ENCODE measurements around the gene BICRAL. TPM values are rescaled to one million over a fixed set of nuclear protein-coding genes. Genes with fewer than 3 reads are reported as not detected.
"Not testable (repeated sequence)": the region's sequence is repeated elsewhere in the genome, so short reads cannot be mapped to it uniquely, and the experiment has no call there.

The BICRAL gene
- polyA plus RNA-seq, 3 donors from 2014 or later: 1.9 to 5.3 (median 2.4) TPM

- H3K4me1 Mint-ChIP-seq: peaks cover under 1 to 39% of the 10 kb centered on the region in 2 donors
- H3K27ac Mint-ChIP-seq: peak overlapping the region; percentile 73 to 92 (median 88)
- peak overlapping the region; percentile 18 to 67 (median 59) for H3K4me3 Mint-ChIP-seq
- H3K36me3 Mint-ChIP-seq: peaks cover 0 to 7% (median 0%) of the 10 kb centered on the region in 3 donors
- H3K27me3 Mint-ChIP-seq (ENCODE audit: low read depth in 3 of 3): peaks cover 0 to 2% (median 0%) of the 10 kb centered on the region in 3 donors
- no peaks in the 10 kb centered on the region for H3K9me3 Mint-ChIP-seq
- DNase-seq: no peak
Observed at GRCh38 chr6:42790549-42791181, 8.8 kb downstream of the BICRAL start.

- Mint-ChIP-seq H3K27ac (peak overlapping the region; percentile 75 to 92 (median 87)), H3K36me3 (peaks cover 0 to 7% (median 0%) of the 10 kb centered on the region in 3 donors), H3K9me3 (no peaks in the 10 kb centered on the region), H3K4me3 (peak overlapping the region in 2 of 5 donors; percentile 30 to 34), H3K4me1 (peaks cover 12 to 45% of the 10 kb centered on the region in 2 donors), H3K27me3 (ENCODE audit: low read depth in 3 of 3) (peaks cover 0 to 2% (median 0%) of the 10 kb centered on the region in 3 donors)
- peak in 1 of 3 donors; percentile 32 for DNase-seq
Observed at GRCh38 chr6:42791706-42792320, 10.0 kb downstream of the BICRAL start.

- Mint-ChIP-seq H3K36me3 (no peaks in the 10 kb centered on the region), H3K27ac (peak overlapping the region in 2 of 6 donors; percentile 1 to 53), H3K4me3 (no peak overlapping the region), H3K9me3 (no peaks in the 10 kb centered on the region), H3K27me3 (ENCODE audit: low read depth in 3 of 3) (peaks cover 0 to 4% (median 0%) of the 10 kb centered on the region in 3 donors), H3K4me1 (peaks cover 18 to 25% of the 10 kb centered on the region in 2 donors)
- no peak for DNase-seq
Observed at GRCh38 chr6:42795651-42796050, 13.8 kb downstream of the BICRAL start.

GRCh38 chr6:42796171-42796570 is 14.3 kb downstream of the BICRAL start:
- H3K4me3 Mint-ChIP-seq: no peak overlapping the region
- no peak for DNase-seq
- H3K27me3 Mint-ChIP-seq (ENCODE audit: low read depth in 3 of 3): peaks cover 0 to 4% (median 0%) of the 10 kb centered on the region in 3 donors
- no peaks in the 10 kb centered on the region for H3K36me3 Mint-ChIP-seq
- H3K9me3 Mint-ChIP-seq: no peaks in the 10 kb centered on the region
- H3K4me1 Mint-ChIP-seq: peaks cover 18 to 19% of the 10 kb centered on the region in 2 donors
- peak overlapping the region in 5 of 6 donors; percentile 17 to 65 (median 42) for H3K27ac Mint-ChIP-seq

- not testable (repeated sequence) for DNase-seq; H3K9me3 Mint-ChIP-seq; H3K27me3 Mint-ChIP-seq (ENCODE audit: low read depth in 3 of 3); H3K36me3 Mint-ChIP-seq; H3K4me3 Mint-ChIP-seq
- peaks cover 12 to 18% of the 10 kb centered on the region in 2 donors for H3K4me1 Mint-ChIP-seq
- peak overlapping the region in 2 of 6 donors; percentile 67 to 77 for H3K27ac Mint-ChIP-seq
Observed at GRCh38 chr6:42797696-42798095, 15.8 kb downstream of the BICRAL start.

GRCh38 chr6:42805297-42805861 is 23.5 kb downstream of the BICRAL start:
- no peaks in the 10 kb centered on the region for H3K9me3 Mint-ChIP-seq
- no peak overlapping the region for H3K4me3 Mint-ChIP-seq
- DNase-seq: no peak
- peak overlapping the region in 4 of 6 donors; percentile 12 to 52 (median 18) for H3K27ac Mint-ChIP-seq
- peaks cover 28 to 31% of the 10 kb centered on the region in 2 donors for H3K4me1 Mint-ChIP-seq
- H3K36me3 Mint-ChIP-seq: no peaks in the 10 kb centered on the region
- H3K27me3 Mint-ChIP-seq (ENCODE audit: low read depth in 3 of 3): peaks cover 0 to 1% (median 0%) of the 10 kb centered on the region in 3 donors

- not testable (repeated sequence) for H3K27ac Mint-ChIP-seq; H3K4me3 Mint-ChIP-seq; DNase-seq; H3K9me3 Mint-ChIP-seq; H3K27me3 Mint-ChIP-seq (ENCODE audit: low read depth in 3 of 3); H3K36me3 Mint-ChIP-seq
- peaks cover 28 to 31% of the 10 kb centered on the region in 2 donors for H3K4me1 Mint-ChIP-seq
Observed at GRCh38 chr6:42806359-42806758, 24.5 kb downstream of the BICRAL start.

- Mint-ChIP-seq H3K27me3 (ENCODE audit: low read depth in 3 of 3) (peaks cover 0 to 1% (median 0%) of the 10 kb centered on the region in 3 donors), H3K36me3 (no peaks in the 10 kb centered on the region), H3K4me3 (no peak overlapping the region), H3K27ac (peak overlapping the region in 3 of 6 donors; percentile 9 to 37 (median 33)), H3K4me1 (peaks cover 18 to 26% of the 10 kb centered on the region in 2 donors), H3K9me3 (no peaks in the 10 kb centered on the region)
- no peak for DNase-seq
Observed at GRCh38 chr6:42808492-42809483, 26.9 kb downstream of the BICRAL start.

- Mint-ChIP-seq H3K9me3 (no peaks in the 10 kb centered on the region), H3K27ac (no peak overlapping the region), H3K27me3 (ENCODE audit: low read depth in 3 of 3) (peaks cover 0 to 1% (median 0%) of the 10 kb centered on the region in 3 donors), H3K36me3 (peaks cover 0 to 3% (median 0%) of the 10 kb centered on the region in 3 donors), H3K4me3 (no peak overlapping the region), H3K4me1 (peaks cover 10% of the 10 kb centered on the region in 2 donors)
- no peak for DNase-seq
Observed at GRCh38 chr6:42813074-42813645, 31.3 kb downstream of the BICRAL start.

- Mint-ChIP-seq H3K9me3 (no peaks in the 10 kb centered on the region), H3K36me3 (peaks cover 0 to 3% (median 0%) of the 10 kb centered on the region in 3 donors), H3K27ac (peak overlapping the region in 4 of 6 donors; percentile 19 to 76 (median 56)), H3K4me3 (no peak overlapping the region), H3K4me1 (peaks cover 10 to 12% of the 10 kb centered on the region in 2 donors), H3K27me3 (ENCODE audit: low read depth in 3 of 3) (no peaks in the 10 kb centered on the region)
- DNase-seq: no peak
Observed at GRCh38 chr6:42813906-42814444, 32.1 kb downstream of the BICRAL start.

GRCh38 chr6:42815726-42816125 is 33.9 kb downstream of the BICRAL start:
- not testable (repeated sequence) for H3K36me3 Mint-ChIP-seq; H3K27me3 Mint-ChIP-seq (ENCODE audit: low read depth in 3 of 3); H3K9me3 Mint-ChIP-seq; H3K4me3 Mint-ChIP-seq; DNase-seq; H3K27ac Mint-ChIP-seq
- peaks cover 21 to 27% of the 10 kb centered on the region in 2 donors for H3K4me1 Mint-ChIP-seq

GRCh38 chr6:42817907-42818306 is 36.1 kb downstream of the BICRAL start:
- peaks cover 29 to 38% of the 10 kb centered on the region in 2 donors for H3K4me1 Mint-ChIP-seq
- H3K9me3 Mint-ChIP-seq: no peaks in the 10 kb centered on the region
- DNase-seq: no peak
- peaks cover 0 to 3% (median 0%) of the 10 kb centered on the region in 3 donors for H3K36me3 Mint-ChIP-seq
- H3K4me3 Mint-ChIP-seq: no peak overlapping the region
- no peaks in the 10 kb centered on the region for H3K27me3 Mint-ChIP-seq (ENCODE audit: low read depth in 3 of 3)
- peak overlapping the region in 1 of 6 donors; percentile 21 for H3K27ac Mint-ChIP-seq

GRCh38 chr6:42818416-42818815 is 36.6 kb downstream of the BICRAL start:
- peak overlapping the region; percentile 21 to 81 (median 54) for H3K27ac Mint-ChIP-seq
- peaks cover 29 to 38% of the 10 kb centered on the region in 2 donors for H3K4me1 Mint-ChIP-seq
- no peaks in the 10 kb centered on the region for H3K27me3 Mint-ChIP-seq (ENCODE audit: low read depth in 3 of 3)
- H3K4me3 Mint-ChIP-seq: no peak overlapping the region
- H3K9me3 Mint-ChIP-seq: no peaks in the 10 kb centered on the region
- peaks cover 0 to 3% (median 0%) of the 10 kb centered on the region in 3 donors for H3K36me3 Mint-ChIP-seq
- no peak for DNase-seq

All from immature natural killer cell (primary cell).